Smooth muscle cell (in vitro differentiated cells): ENCODE data around the gene TRIM56. TPM values are rescaled to one million over a fixed set of nuclear protein-coding genes. Genes with fewer than 3 reads are reported as not detected.

ENCODE experiments used
- DNase-seq: peaks from one replicate; lab custom pipeline; 2025; ENCODE audit not compliant: unreplicated experiment; lab: John Stamatoyannopoulos, UW
- H2AFZ ChIP-seq: fragments of 200-600 bp; sonication (generic); 2 replicates; pipeline ENCODE4 v1.6.0; 2016; ENCODE audit warnings: antibody characterized with exemption, low read depth, mild to moderate bottlenecking
- H3F3A ChIP-seq: fragments of 200-600 bp; sonication (generic); 2 replicates; pipeline ENCODE4 v1.6.0; 2017; ENCODE audit warnings: antibody characterized with exemption, low read depth
- H3K27ac ChIP-seq: fragments of 200-600 bp; sonication (generic); 2 replicates; pipeline ENCODE4 v1.5.1; 2016; ENCODE audit warnings: low read depth, mild to moderate bottlenecking
- H3K27me3 ChIP-seq: fragments of 200-600 bp; sonication (generic); 2 replicates; pipeline ENCODE4 v1.6.1; 2016; ENCODE audit warnings: low read depth, mild to moderate bottlenecking
- H3K36me3 ChIP-seq: fragments of 200-600 bp; sonication (generic); 2 replicates; pipeline ENCODE4 v1.5.1; 2016; ENCODE audit warnings: low read depth
- H3K4me1 ChIP-seq: fragments of 200-600 bp; sonication (generic); 2 replicates; pipeline ENCODE4 v1.5.1; 2016; ENCODE audit warnings: low read depth
- H3K4me2 ChIP-seq: fragments of 200-600 bp; sonication (generic); 2 replicates; pipeline ENCODE4 v1.6.0; 2016; ENCODE audit warnings: mild to moderate bottlenecking
- H3K4me3 ChIP-seq: fragments of 200-600 bp; sonication (generic); 2 replicates; pipeline ENCODE4 v1.5.1; 2016; ENCODE audit warnings: mild to moderate bottlenecking
- H3K79me2 ChIP-seq: fragments of 200-600 bp; sonication (generic); 2 replicates; pipeline ENCODE4 v1.6.0; 2016; ENCODE audit warnings: low read depth, mild to moderate bottlenecking
- H3K9ac ChIP-seq: fragments of 200-600 bp; sonication (generic); 2 replicates; pipeline ENCODE4 v1.6.0; 2016; ENCODE audit warnings: low read depth
- H3K9me3 ChIP-seq: fragments of 200-600 bp; sonication (generic); replicated peaks from 2 replicates; pipeline ENCODE4 v1.5.1; 2016; ENCODE audit warnings: low read depth
- H4K20me1 ChIP-seq: fragments of 200-600 bp; sonication (generic); 2 replicates; pipeline ENCODE4 v1.6.0; 2016; ENCODE audit warnings: low read depth
- WGBS: methylation state at CpG from one replicate; pipeline ENCODE4 v1.1.7; 2016; ENCODE audit warnings: low lambda C conversion rate; 5-methylcytosine and 5-hydroxymethylcytosine counted together
- polyA plus RNA-seq: library from polyadenylated mRNA; unstranded; fragments of >200 nt; fragmentation: Nextera tagmentation; extraction: Ambion mirVana; gene quantifications from 2 replicates; pipeline ENCODE4 v1.2.1, GENCODE V29; 2016
- total RNA-seq: library from RNA; depleted of rRNA; stranded (reverse); fragments of >200 nt; gene quantifications from 2 replicates; pipeline ENCODE4 v1.2.3, GENCODE V29; 2014
- TF ChIP-seq, protein P1 (sequence below): fragments of 200-600 bp; sonication (generic); IDR thresholded peaks from 2 replicates; pipeline ENCODE4 v1.5.1; 2017; ENCODE audit warnings: borderline replicate concordance, mild to moderate bottlenecking, antibody characterized with exemption; ENCODE audit not compliant: insufficient read depth, poor library complexity, severe bottlenecking

TRIM56 gene
- total and polyA plus RNA-seq, 2 experiments from 2014 or later = 2.5 to 11.2 TPM

DNA sequence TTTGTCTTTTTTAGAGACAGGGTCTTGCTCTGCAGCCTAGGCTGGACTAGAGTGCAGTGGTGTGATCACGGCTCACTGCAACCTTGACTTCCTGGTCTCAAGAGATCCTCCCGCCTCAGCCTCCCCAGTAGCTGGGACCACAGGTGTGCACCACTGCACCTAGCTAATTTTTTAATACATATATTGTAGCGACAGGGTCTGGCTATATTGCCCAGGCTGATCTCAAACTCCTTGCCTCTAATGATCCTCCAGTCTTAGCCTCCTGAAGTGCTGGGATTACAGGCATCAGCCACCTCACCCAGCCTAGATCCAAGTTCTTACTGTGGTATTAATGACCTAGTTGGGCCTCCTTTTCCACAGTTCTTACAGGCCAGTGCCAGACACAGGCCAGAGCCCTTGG, 29.9 kb downstream of the TRIM56 start:
- no peaks in the 10 kb centered on the region for H4K20me1 ChIP-seq
- H3K27me3 ChIP-seq = no peaks in the 10 kb centered on the region
- WGBS = 97% methylated on average over 3 of the region's 3 CpGs
- H3K36me3 ChIP-seq = no peaks in the 10 kb centered on the region
- peak overlapping the region; percentile 48 for H3K27ac ChIP-seq
- TF ChIP-seq, protein P1, sequence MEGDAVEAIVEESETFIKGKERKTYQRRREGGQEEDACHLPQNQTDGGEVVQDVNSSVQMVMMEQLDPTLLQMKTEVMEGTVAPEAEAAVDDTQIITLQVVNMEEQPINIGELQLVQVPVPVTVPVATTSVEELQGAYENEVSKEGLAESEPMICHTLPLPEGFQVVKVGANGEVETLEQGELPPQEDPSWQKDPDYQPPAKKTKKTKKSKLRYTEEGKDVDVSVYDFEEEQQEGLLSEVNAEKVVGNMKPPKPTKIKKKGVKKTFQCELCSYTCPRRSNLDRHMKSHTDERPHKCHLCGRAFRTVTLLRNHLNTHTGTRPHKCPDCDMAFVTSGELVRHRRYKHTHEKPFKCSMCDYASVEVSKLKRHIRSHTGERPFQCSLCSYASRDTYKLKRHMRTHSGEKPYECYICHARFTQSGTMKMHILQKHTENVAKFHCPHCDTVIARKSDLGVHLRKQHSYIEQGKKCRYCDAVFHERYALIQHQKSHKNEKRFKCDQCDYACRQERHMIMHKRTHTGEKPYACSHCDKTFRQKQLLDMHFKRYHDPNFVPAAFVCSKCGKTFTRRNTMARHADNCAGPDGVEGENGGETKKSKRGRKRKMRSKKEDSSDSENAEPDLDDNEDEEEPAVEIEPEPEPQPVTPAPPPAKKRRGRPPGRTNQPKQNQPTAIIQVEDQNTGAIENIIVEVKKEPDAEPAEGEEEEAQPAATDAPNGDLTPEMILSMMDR = no peak
- H3K4me1 ChIP-seq = peaks cover 5% of the 10 kb centered on the region
- no peaks in the 10 kb centered on the region for H3K9me3 ChIP-seq
- no peak overlapping the region for H3K4me3 ChIP-seq
- peaks cover 18% of the 10 kb centered on the region for H3F3A ChIP-seq
- no peak overlapping the region for H3K9ac ChIP-seq
- DNase-seq = no peak
- no peak overlapping the region for H3K4me2 ChIP-seq
- H3K79me2 ChIP-seq = no peaks in the 10 kb centered on the region
- no peak overlapping the region for H2AFZ ChIP-seq

- peaks cover 31% of the 10 kb centered on the region for H3F3A ChIP-seq
- no peaks in the 10 kb centered on the region for H3K27me3 ChIP-seq
- no peaks in the 10 kb centered on the region for H4K20me1 ChIP-seq
- H3K36me3 ChIP-seq = no peaks in the 10 kb centered on the region
- no peak overlapping the region for H3K4me3 ChIP-seq
- H3K9ac ChIP-seq = peak overlapping the region; percentile 78
- 68% methylated on average over 10 of the region's 10 CpGs for WGBS
- H3K4me2 ChIP-seq = peak overlapping the region; percentile 55
- DNase-seq = no peak
- H3K9me3 ChIP-seq = no peaks in the 10 kb centered on the region
- H2AFZ ChIP-seq = no peak overlapping the region
- H3K4me1 ChIP-seq = peaks cover 5% of the 10 kb centered on the region
- TF ChIP-seq, protein P1 = no peak
- H3K27ac ChIP-seq = peak overlapping the region; percentile 100
- no peaks in the 10 kb centered on the region for H3K79me2 ChIP-seq
Measured at GRCh38 chr7:101116898-101117297, 31.6 kb downstream of the TRIM56 start.

GRCh38 chr7:101118856-101119255, 33.6 kb downstream of the TRIM56 start:
- Histone ChIP-seq H3F3A (peaks cover 45% of the 10 kb centered on the region), H3K79me2 (no peaks in the 10 kb centered on the region), H3K36me3 (no peaks in the 10 kb centered on the region), H4K20me1 (no peaks in the 10 kb centered on the region), H3K27me3 (no peaks in the 10 kb centered on the region), H3K9ac (peak overlapping the region; percentile 27), H3K9me3 (no peaks in the 10 kb centered on the region), H3K4me3 (no peak overlapping the region), H2AFZ (no peak overlapping the region), H3K27ac (peak overlapping the region; percentile 100), H3K4me2 (no peak overlapping the region), H3K4me1 (peaks cover 16% of the 10 kb centered on the region)
- no peak for DNase-seq
- WGBS = 86% methylated on average over 3 of the region's 3 CpGs
- TF ChIP-seq, protein P1 = no peak

DNA sequence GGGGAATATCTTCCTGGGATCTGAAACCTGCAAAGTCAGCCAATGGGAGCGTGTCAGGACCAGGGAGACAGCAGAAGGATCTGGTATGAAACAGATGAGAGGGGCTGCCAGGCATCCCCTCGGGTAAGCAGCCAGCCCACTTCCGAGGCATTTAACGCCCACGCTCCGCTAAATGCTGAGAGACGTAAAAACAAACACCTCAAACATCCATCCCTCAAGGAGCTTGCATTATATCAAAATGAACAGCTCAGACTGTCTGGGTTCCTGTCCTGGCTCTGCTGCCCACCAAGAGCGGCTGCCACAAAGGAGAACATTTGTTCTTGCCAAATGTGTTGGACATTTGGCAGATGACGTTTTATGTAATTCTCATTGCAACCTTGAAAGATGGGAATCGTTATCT, 34.6 kb downstream of the TRIM56 start:
- Histone ChIP-seq H3K9ac (peak overlapping the region; percentile 61), H3F3A (peaks cover 45% of the 10 kb centered on the region), H3K4me3 (no peak overlapping the region), H3K27ac (peak overlapping the region; percentile 100), H3K36me3 (no peaks in the 10 kb centered on the region), H4K20me1 (no peaks in the 10 kb centered on the region), H3K4me2 (no peak overlapping the region), H3K9me3 (no peaks in the 10 kb centered on the region), H3K27me3 (no peaks in the 10 kb centered on the region), H3K4me1 (peaks cover 16% of the 10 kb centered on the region), H3K79me2 (no peaks in the 10 kb centered on the region), H2AFZ (no peak overlapping the region)
- 40% methylated on average over 10 of the region's 10 CpGs for WGBS
- TF ChIP-seq, protein P1 = no peak
- DNase-seq = no peak
